Esophagus squamous epithelium (tissue), 5 donors: ENCODE data around the gene ATP2C1. TPM values are rescaled to one million over a fixed set of nuclear protein-coding genes. Genes with fewer than 3 reads are reported as not detected.

Experiments
- DNase-seq: peaks from one replicate; lab custom pipeline; 2025; lab: John Stamatoyannopoulos, UW
- H3K27ac ChIP-seq, 4 donors: fragments of 200-600 bp; sonication (generic); one replicate each; pipeline ENCODE4 v1.5.1; 2016 to 2019; ENCODE audit warnings: mild to moderate bottlenecking in 1 of 4
- H3K27me3 ChIP-seq, 4 donors: fragments of 200-600 bp; sonication (generic); 1 replicate in 3 of 4; 2 replicates in 1 of 4; pipeline versions ENCODE4 v1.5.1 to v1.6.0; 2017 to 2021; ENCODE audit warnings: antibody characterized with exemption in 1 of 4
- H3K36me3 ChIP-seq, 3 donors: fragments of 200-600 bp; sonication (generic); one replicate each; pipeline ENCODE4 v1.5.1; 2016 to 2019
- H3K4me1 ChIP-seq, 3 donors: fragments of 200-600 bp; sonication (generic); one replicate each; pipeline ENCODE4 v1.5.1; 2017 to 2019
- H3K4me3 ChIP-seq, 4 donors: fragments of 200-600 bp; sonication (generic); 1 replicate in 3 of 4; 2 replicates in 1 of 4; pipeline ENCODE4 v1.5.1; 2016 to 2019; ENCODE audit warnings: mild to moderate bottlenecking in 2 of 4, moderate library complexity in 1 of 4
- H3K9me3 ChIP-seq, 3 donors: fragments of 200-600 bp; sonication (generic); one replicate each; pipeline ENCODE4 v1.5.1; 2016 to 2019
- POLR2A ChIP-seq, 4 donors: fragments of 450-650 bp; IDR thresholded peaks; one replicate each; pipeline ENCODE4 v1.6.1; 2017; ENCODE audit warnings: antibody characterized with exemption in 4 of 4, mild to moderate bottlenecking in 4 of 4, moderate library complexity in 3 of 4
- WGBS, 2 donors: methylation state at CpG; one replicate each; pipeline ENCODE4 v1.1.5; 2018; 5-methylcytosine and 5-hydroxymethylcytosine counted together
- intact Hi-C: fragments of 100-400 bp; cut with DNase I; formaldehyde crosslinking; loops from one replicate; pipeline ENCODE4 v1.15.0; 2022
- total RNA-seq, 4 donors: library from RNA; depleted of rRNA; stranded (reverse); fragments of >200 nt; gene quantifications; one replicate each; pipeline ENCODE4 v1.1.0, GENCODE V29; 2016
- TF ChIP-seq, protein P1 (sequence below), 6 experiments: fragments of 450-650 bp in 4 of 6; fragments of 200-600 bp in 2 of 6; sonication (generic) in 2 of 6; IDR thresholded peaks; one replicate each; pipeline ENCODE4 v1.5.1; 2016 to 2019; ENCODE audit warnings: antibody characterized with exemption in 6 of 6, mild to moderate bottlenecking in 4 of 6, moderate library complexity in 4 of 6
- donor health status: DM: yes; HTN: yes; CAD: no.

ATP2C1 gene
- total RNA-seq, 4 donors from 2014 or later: 27.6 to 44.2 (median 37.7) TPM

DNA sequence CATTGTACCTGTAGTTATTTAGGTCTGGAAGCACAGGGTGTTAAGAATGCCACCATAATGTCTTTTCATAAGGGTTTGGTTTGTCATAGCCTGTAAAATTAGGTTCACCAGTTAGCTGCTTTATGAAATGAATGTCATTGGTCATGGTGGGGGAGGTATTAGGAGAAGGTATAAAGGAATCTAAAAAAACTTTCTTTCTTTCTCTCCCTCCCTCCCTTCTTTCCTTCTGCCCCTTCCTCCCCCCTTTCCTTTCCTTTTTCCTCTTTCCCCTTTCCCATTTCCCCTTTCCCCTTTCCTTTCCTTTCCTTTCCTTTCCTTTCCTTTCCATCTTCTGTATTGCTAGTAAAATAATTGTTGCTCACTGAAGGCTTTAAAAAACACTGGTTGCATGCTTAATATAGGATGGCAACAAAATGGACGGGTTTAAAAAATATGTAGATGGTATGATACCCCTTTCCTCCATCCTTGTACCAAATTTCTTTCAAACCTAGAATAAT lies 9.6 kb downstream of the ATP2C1 start:
- peaks cover 0 to 15% (median 0%) of the 10 kb centered on the region in 3 donors for H3K4me1 ChIP-seq
- no peak for TF ChIP-seq POLR2A (IDR thresholded peaks at IDR 0.05)
- TF ChIP-seq, protein P1, sequence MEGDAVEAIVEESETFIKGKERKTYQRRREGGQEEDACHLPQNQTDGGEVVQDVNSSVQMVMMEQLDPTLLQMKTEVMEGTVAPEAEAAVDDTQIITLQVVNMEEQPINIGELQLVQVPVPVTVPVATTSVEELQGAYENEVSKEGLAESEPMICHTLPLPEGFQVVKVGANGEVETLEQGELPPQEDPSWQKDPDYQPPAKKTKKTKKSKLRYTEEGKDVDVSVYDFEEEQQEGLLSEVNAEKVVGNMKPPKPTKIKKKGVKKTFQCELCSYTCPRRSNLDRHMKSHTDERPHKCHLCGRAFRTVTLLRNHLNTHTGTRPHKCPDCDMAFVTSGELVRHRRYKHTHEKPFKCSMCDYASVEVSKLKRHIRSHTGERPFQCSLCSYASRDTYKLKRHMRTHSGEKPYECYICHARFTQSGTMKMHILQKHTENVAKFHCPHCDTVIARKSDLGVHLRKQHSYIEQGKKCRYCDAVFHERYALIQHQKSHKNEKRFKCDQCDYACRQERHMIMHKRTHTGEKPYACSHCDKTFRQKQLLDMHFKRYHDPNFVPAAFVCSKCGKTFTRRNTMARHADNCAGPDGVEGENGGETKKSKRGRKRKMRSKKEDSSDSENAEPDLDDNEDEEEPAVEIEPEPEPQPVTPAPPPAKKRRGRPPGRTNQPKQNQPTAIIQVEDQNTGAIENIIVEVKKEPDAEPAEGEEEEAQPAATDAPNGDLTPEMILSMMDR (IDR thresholded peaks at IDR 0.05): no peak
- no peak overlapping the region for H3K4me3 ChIP-seq
- no peak for DNase-seq
- H3K27ac ChIP-seq: no peak overlapping the region
- WGBS, 2 donors: 91 to 96% methylated on average over 1 of the region's 1 CpG
- no peaks in the 10 kb centered on the region for H3K9me3 ChIP-seq
- intact Hi-C loops: no loop called here
- no peaks in the 10 kb centered on the region for H3K36me3 ChIP-seq
- no peaks in the 10 kb centered on the region for H3K27me3 ChIP-seq

DNA sequence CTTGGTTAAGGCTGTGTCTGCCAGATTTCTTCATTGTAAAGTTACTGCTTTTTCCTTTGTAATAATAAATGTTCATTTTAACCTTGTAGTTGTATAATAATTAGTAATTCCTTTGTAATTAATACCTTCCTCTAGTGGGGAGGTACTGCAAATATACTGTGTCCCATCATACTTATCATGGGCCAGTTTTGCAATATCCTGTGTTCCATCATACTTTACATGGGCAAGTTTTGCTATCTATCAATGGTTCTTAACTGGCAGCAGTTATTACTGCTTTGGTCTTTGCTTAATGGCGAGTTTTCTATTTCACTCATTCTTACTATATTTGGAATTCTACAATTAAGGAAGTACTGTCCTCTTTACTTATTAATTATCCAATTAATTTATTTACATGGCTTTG lies 10.6 kb downstream of the ATP2C1 start:
- intact Hi-C loops: no loop called here
- no peak for TF ChIP-seq POLR2A (IDR thresholded peaks at IDR 0.05)
- TF ChIP-seq, protein P1 (IDR thresholded peaks at IDR 0.05): no peak
- Histone ChIP-seq H3K4me3 (no peak overlapping the region), H3K9me3 (no peaks in the 10 kb centered on the region), H3K36me3 (no peaks in the 10 kb centered on the region), H3K27me3 (no peaks in the 10 kb centered on the region), H3K27ac (no peak overlapping the region), H3K4me1 (peaks cover 0 to 15% (median 0%) of the 10 kb centered on the region in 3 donors)
- DNase-seq: no peak
- 78 to 93% methylated on average over 1 of the region's 1 CpG for whole genome bisulfite sequencing, 2 donors

DNA sequence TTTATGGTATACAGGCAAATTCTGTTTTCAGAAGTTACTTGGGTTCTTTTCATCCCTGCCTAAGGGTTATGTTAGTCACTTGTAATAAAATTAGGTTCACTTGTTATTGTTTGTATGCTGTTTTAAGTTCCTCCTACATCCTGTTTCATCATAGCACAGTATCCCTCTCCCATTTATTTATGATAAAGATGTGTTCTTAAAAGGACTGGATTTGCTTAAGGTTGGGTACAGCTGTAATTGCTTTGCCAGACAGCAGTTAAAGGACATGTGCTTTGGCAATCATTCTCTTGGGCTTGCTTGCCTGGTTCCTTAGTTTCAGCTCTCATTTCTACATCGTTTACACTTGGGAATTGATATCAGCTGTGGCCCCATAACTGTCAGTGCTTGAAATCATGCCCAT lies 11.7 kb downstream of the ATP2C1 start:
- intact Hi-C loops: no loop called here
- TF ChIP-seq, protein P1 (IDR thresholded peaks at IDR 0.05): no peak
- no peak for TF ChIP-seq POLR2A (IDR thresholded peaks at IDR 0.05)
- Histone ChIP-seq H3K4me1 (peaks cover 0 to 15% (median 0%) of the 10 kb centered on the region in 3 donors), H3K9me3 (no peaks in the 10 kb centered on the region), H3K36me3 (no peaks in the 10 kb centered on the region), H3K27ac (no peak overlapping the region), H3K4me3 (no peak overlapping the region), H3K27me3 (no peaks in the 10 kb centered on the region)
- 36 to 78% methylated on average over 1 of the region's 1 CpG for WGBS, 2 donors
- no peak for DNase-seq

DNA sequence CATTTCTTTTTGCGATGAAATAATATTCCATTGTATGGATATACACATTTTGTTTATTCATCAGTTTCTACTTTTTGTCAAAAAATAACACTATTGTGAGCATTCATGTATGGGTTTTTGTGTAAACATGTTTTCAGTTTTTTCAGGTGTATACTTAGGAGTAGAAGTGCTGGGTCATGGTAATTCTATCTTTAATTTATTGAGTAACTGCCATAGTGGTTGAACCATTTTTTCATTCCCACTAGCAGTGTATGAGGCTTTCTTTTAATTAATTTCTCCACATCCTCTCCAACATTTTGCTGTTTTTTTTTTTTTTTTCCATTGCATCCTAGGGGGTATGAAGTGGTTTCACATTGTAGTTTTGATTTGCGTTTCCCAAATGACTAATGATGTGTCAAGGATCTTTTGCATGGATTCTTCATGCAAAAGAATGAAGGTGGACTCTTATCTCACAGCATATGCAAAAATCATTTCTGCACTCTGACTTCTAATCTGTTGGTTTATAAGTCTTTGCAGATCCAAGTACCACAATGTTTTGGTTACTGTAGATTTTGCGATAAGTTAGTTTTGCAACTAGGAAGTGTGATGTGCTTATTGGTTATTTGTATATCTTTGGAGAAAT lies 12.6 kb downstream of the ATP2C1 start:
- no peak overlapping the region for H3K27ac ChIP-seq
- no peaks in the 10 kb centered on the region for H3K36me3 ChIP-seq
- peaks cover 0 to 15% (median 0%) of the 10 kb centered on the region in 3 donors for H3K4me1 ChIP-seq
- DNase-seq: no peak
- no peaks in the 10 kb centered on the region for H3K9me3 ChIP-seq
- WGBS, 2 donors: 88 to 96% methylated on average over 3 of the region's 3 CpGs
- no peak overlapping the region for H3K4me3 ChIP-seq
- intact Hi-C loops: no loop called here
- TF ChIP-seq, protein P1 (IDR thresholded peaks at IDR 0.05): no peak
- no peak for TF ChIP-seq POLR2A (IDR thresholded peaks at IDR 0.05)
- no peaks in the 10 kb centered on the region for H3K27me3 ChIP-seq

DNA sequence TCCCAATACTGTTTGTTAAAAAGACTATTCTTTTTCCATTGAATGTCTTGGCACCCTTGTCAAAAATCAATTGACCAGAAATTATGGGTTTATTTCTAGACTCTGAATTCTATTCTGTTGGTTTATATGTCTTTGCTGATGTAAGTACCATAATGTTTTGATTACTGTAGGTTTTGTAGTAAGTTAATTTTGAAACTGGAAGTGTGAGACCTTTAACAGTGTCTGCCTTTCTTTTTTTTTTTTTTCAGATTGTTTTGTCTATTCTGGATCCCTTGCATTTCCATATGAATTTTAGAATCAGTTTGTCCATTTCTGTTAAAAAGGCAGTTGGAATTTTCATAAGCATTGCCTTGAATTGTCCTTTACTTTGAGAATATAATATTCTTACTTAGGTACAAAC lies 13.6 kb downstream of the ATP2C1 start:
- intact Hi-C loops: no loop called here

More for the DNA sequence above, 13.6 kb downstream of the ATP2C1 start:
- H3K27me3 ChIP-seq: no peaks in the 10 kb centered on the region
- DNase-seq: no peak
- H3K4me3 ChIP-seq: no peak overlapping the region
- no peak overlapping the region for H3K27ac ChIP-seq
- TF ChIP-seq POLR2A (IDR thresholded peaks at IDR 0.05): no peak
- no peaks in the 10 kb centered on the region for H3K36me3 ChIP-seq
- H3K9me3 ChIP-seq: no peaks in the 10 kb centered on the region
- H3K4me1 ChIP-seq: peaks cover 0 to 15% (median 0%) of the 10 kb centered on the region in 3 donors
